ENCODE results near the gene NKPD1.

DNA sequence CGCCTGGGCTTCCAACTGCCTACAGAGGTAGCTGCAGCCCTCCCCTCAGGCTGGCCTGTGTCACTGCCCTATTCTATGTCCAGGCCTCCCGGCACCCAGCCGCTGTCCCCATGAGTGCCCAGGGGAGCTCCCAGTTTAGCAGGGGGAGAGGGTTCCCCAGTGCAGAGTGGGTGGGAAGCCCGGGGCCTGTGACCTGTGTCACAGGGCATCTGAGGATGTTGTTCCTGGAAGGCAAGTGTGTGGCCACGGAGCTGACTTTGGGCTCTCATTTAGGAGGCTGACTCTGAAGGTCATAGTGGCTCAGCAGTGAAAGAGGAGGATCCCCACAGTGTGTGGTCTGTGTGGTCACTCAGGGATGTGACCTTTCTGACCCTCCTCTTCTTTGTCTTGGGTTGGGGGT is 42.7 kb downstream of the NKPD1 start:
- no peak for TF ChIP-seq TAF1 (IDR thresholded peaks at IDR 0.05; ENCODE audit: low read depth)
- TF ChIP-seq, protein P1, sequence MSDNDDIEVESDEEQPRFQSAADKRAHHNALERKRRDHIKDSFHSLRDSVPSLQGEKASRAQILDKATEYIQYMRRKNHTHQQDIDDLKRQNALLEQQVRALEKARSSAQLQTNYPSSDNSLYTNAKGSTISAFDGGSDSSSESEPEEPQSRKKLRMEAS (IDR thresholded peaks at IDR 0.05): no peak
- TF ChIP-seq FOXM1 (IDR thresholded peaks at IDR 0.05; ENCODE audit: borderline replicate concordance, low read depth): no peak
- no peak for TF ChIP-seq CEBPB (IDR thresholded peaks at IDR 0.05)
- no peak for TF ChIP-seq EGR1 (IDR thresholded peaks at IDR 0.05)
- no peak for TF ChIP-seq CREB1 (IDR thresholded peaks at IDR 0.05; ENCODE audit: low read depth)
